ENCODE data around the gene ZMYND10. TPM values are rescaled to one million over a fixed set of nuclear protein-coding genes. Genes with fewer than 3 reads are reported as not detected.

ZMYND10 gene
- total RNA-seq, 1 experiment from 2014 or later = 0.74 TPM

DNA sequence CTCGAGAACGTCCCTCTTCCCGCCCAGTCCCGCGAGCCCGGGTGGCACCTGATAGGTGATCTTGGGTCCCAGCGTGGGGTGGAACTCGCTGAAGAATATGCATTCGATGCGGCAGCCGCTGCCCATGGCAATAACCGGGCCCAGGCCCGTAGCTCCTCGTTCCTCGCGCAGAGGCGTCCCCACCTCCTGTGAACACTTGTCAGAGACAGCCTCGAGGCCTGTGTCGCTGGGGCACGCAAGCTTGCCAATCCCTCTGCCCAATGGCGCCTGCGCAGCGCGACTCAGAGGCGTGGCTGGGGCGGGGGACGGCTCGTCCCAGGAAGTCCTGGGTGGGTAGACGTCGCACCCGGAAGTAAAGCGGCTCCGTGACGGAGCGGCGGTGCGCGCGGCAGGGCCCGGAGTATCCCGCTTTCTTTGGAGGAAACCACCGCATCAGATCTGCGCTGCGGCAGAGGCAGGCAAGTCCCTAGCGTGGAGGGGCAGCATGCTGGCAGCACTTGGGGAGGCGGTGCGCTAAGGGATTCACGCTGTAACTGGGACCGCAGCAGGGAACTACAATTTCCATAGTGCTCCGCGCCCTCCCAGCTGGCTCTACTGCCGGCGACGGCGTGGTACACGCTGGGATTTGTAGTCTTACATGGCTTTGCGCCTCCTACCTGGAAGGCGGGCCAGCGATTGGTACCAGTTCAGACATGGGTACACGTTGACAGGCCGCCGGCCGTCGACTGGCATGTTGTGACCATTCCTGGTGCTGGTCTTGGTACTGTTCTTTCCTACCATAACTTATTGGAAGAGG, 5.2 kb upstream of the ZMYND10 start, which contains the start of the genes CYB561D2 and NPRL2 (continued):
- TF ChIP-seq SOX15 (CRISPR knock-in tag; IDR thresholded peaks at IDR 0.05) = no peak
- TF ChIP-seq SP1 (CRISPR knock-in tag; conservative IDR thresholded peaks at IDR 0.05) = peak; percentile 76
- peak; percentile 66; the same call in 1 of the 2 replicates for TF ChIP-seq CREM (CRISPR knock-in tag; IDR thresholded peaks at IDR 0.05)
- TF ChIP-seq, protein P1, sequence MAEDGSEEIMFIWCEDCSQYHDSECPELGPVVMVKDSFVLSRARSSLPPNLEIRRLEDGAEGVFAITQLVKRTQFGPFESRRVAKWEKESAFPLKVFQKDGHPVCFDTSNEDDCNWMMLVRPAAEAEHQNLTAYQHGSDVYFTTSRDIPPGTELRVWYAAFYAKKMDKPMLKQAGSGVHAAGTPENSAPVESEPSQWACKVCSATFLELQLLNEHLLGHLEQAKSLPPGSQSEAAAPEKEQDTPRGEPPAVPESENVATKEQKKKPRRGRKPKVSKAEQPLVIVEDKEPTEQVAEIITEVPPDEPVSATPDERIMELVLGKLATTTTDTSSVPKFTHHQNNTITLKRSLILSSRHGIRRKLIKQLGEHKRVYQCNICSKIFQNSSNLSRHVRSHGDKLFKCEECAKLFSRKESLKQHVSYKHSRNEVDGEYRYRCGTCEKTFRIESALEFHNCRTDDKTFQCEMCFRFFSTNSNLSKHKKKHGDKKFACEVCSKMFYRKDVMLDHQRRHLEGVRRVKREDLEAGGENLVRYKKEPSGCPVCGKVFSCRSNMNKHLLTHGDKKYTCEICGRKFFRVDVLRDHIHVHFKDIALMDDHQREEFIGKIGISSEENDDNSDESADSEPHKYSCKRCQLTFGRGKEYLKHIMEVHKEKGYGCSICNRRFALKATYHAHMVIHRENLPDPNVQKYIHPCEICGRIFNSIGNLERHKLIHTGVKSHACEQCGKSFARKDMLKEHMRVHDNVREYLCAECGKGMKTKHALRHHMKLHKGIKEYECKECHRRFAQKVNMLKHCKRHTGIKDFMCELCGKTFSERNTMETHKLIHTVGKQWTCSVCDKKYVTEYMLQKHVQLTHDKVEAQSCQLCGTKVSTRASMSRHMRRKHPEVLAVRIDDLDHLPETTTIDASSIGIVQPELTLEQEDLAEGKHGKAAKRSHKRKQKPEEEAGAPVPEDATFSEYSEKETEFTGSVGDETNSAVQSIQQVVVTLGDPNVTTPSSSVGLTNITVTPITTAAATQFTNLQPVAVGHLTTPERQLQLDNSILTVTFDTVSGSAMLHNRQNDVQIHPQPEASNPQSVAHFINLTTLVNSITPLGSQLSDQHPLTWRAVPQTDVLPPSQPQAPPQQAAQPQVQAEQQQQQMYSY (CRISPR knock-in tag; IDR thresholded peaks at IDR 0.05) = peak; percentile 60
- TF ChIP-seq, protein P2, sequence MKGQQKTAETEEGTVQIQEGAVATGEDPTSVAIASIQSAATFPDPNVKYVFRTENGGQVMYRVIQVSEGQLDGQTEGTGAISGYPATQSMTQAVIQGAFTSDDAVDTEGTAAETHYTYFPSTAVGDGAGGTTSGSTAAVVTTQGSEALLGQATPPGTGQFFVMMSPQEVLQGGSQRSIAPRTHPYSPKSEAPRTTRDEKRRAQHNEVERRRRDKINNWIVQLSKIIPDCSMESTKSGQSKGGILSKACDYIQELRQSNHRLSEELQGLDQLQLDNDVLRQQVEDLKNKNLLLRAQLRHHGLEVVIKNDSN (CRISPR knock-in tag; IDR thresholded peaks at IDR 0.05) = 0 out of 2 replicates have a peak, but pooled peaks have one; percentile 17
- TF ChIP-seq, protein P3, sequence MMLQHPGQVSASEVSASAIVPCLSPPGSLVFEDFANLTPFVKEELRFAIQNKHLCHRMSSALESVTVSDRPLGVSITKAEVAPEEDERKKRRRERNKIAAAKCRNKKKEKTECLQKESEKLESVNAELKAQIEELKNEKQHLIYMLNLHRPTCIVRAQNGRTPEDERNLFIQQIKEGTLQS (CRISPR knock-in tag; conservative IDR thresholded peaks at IDR 0.05) = peak; percentile 72
- TF ChIP-seq CBFB (CRISPR knock-in tag; IDR thresholded peaks at IDR 0.05; ENCODE audit: low read depth) = 0 out of 2 replicates have a peak, but pooled peaks have one; percentile 28
- TF ChIP-seq JUN (CRISPR knock-in tag; IDR thresholded peaks at IDR 0.05) = peak; percentile 95
- TF ChIP-seq NR1H2 (CRISPR knock-in tag; IDR thresholded peaks at IDR 0.05) = peak; percentile 80; the same call in 1 of the 2 replicates
- peak; percentile 73; the same call in 1 of the 2 replicates for TF ChIP-seq FOXJ3 (CRISPR knock-in tag; IDR thresholded peaks at IDR 0.05; ENCODE audit: borderline replicate concordance)
- TF ChIP-seq, protein P4, sequence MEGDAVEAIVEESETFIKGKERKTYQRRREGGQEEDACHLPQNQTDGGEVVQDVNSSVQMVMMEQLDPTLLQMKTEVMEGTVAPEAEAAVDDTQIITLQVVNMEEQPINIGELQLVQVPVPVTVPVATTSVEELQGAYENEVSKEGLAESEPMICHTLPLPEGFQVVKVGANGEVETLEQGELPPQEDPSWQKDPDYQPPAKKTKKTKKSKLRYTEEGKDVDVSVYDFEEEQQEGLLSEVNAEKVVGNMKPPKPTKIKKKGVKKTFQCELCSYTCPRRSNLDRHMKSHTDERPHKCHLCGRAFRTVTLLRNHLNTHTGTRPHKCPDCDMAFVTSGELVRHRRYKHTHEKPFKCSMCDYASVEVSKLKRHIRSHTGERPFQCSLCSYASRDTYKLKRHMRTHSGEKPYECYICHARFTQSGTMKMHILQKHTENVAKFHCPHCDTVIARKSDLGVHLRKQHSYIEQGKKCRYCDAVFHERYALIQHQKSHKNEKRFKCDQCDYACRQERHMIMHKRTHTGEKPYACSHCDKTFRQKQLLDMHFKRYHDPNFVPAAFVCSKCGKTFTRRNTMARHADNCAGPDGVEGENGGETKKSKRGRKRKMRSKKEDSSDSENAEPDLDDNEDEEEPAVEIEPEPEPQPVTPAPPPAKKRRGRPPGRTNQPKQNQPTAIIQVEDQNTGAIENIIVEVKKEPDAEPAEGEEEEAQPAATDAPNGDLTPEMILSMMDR (IDR thresholded peaks at IDR 0.05) = no peak
- 0 out of 2 replicates have a peak, but pooled peaks have one; percentile 60 for TF ChIP-seq TEAD4 (CRISPR knock-in tag; IDR thresholded peaks at IDR 0.05)
- TF ChIP-seq, protein P5, sequence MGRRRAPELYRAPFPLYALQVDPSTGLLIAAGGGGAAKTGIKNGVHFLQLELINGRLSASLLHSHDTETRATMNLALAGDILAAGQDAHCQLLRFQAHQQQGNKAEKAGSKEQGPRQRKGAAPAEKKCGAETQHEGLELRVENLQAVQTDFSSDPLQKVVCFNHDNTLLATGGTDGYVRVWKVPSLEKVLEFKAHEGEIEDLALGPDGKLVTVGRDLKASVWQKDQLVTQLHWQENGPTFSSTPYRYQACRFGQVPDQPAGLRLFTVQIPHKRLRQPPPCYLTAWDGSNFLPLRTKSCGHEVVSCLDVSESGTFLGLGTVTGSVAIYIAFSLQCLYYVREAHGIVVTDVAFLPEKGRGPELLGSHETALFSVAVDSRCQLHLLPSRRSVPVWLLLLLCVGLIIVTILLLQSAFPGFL (CRISPR knock-in tag; IDR thresholded peaks at IDR 0.05; ENCODE audit: borderline replicate concordance) = 0 out of 2 replicates have a peak, but pooled peaks have one; percentile 65
- 0 out of 2 replicates have a peak, but pooled peaks have one; percentile 64 for TF ChIP-seq ZBTB21 (CRISPR knock-in tag; IDR thresholded peaks at IDR 0.05; ENCODE audit: borderline replicate concordance)

- Mint-ChIP-seq H3K27me3 (ENCODE audit: low read depth) (peaks cover 16% of the 10 kb centered on the region), H3K36me3 (peaks cover 14% of the 10 kb centered on the region; the same call in 1 of the 2 replicates), H3K4me3 (peak overlapping the region; percentile 95), H3K4me1 (peaks cover 18% of the 10 kb centered on the region), H3K27ac (0 out of 2 replicates have a peak overlapping the region, but pooled peaks have one; percentile 93), H3K9me3 (no peaks in the 10 kb centered on the region)
- ChIA-PET POLR2A (interaction anchor here (1.2 to 1.5 kb wide), 3 partner anchors 13 to 219 kb away, joined by 3 to 9 read pairs (median 3); partner anchors contain the start of genes HEMK1, HYAL3 and NAA80), CTCF (interaction anchor here (0.7 to 4.2 kb wide), 14 partner anchors 9 to 261 kb away, joined by 3 to 18 read pairs (median 6); partner anchors contain the start of genes C3orf18, CACNA2D2, CISH and HYAL2)
- ATAC-seq (no peak), DNase-seq (ENCODE audit: low spot score) (no peak)
- TF ChIP-seq ERG (CRISPR knock-in tag; IDR thresholded peaks at IDR 0.05) (no peak), GTF2I (CRISPR knock-in tag; conservative IDR thresholded peaks at IDR 0.05) (no peak), E2F4 (CRISPR knock-in tag; IDR thresholded peaks at IDR 0.05; ENCODE audit: borderline replicate concordance, low read depth) (no peak), ZNF138 (CRISPR knock-in tag; conservative IDR thresholded peaks at IDR 0.05) (no peak), FOXP1 (CRISPR knock-in tag; IDR thresholded peaks at IDR 0.05; ENCODE audit: borderline replicate concordance) (no peak), CBFB (CRISPR knock-in tag; IDR thresholded peaks at IDR 0.05; ENCODE audit: low read depth) (no peak), ZBTB21 (CRISPR knock-in tag; IDR thresholded peaks at IDR 0.05; ENCODE audit: borderline replicate concordance) (no peak)
- TF ChIP-seq, protein P6, sequence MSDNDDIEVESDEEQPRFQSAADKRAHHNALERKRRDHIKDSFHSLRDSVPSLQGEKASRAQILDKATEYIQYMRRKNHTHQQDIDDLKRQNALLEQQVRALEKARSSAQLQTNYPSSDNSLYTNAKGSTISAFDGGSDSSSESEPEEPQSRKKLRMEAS (CRISPR knock-in tag; IDR thresholded peaks at IDR 0.05) = no peak
- TF ChIP-seq, protein P5 (CRISPR knock-in tag; IDR thresholded peaks at IDR 0.05; ENCODE audit: borderline replicate concordance) = no peak
- TF ChIP-seq, protein P7, sequence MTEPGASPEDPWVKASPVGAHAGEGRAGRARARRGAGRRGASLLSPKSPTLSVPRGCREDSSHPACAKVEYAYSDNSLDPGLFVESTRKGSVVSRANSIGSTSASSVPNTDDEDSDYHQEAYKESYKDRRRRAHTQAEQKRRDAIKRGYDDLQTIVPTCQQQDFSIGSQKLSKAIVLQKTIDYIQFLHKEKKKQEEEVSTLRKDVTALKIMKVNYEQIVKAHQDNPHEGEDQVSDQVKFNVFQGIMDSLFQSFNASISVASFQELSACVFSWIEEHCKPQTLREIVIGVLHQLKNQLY (CRISPR knock-in tag; IDR thresholded peaks at IDR 0.05) = no peak
Observed at GRCh38 chr3:50350213-50350526, 4.6 kb upstream of the ZMYND10 start.

Data from WTC11 (cell line).